Measurements from ENCODE around the gene ISG20.

ISG20 gene

GRCh38 chr15:88619796-88620195 is 19.0 kb upstream of the ISG20 start:
- in situ Hi-C loops (cut with MboI; ENCODE audit: low pct_unique_long_range_greater_than_20kb, low sequenced_read_pairs, unreplicated experiment) = loop anchor here (10.0 kb wide), 1 partner anchor 155 kb away; the partner anchor contains the start of genes MRPL46 and MRPS11
- no peak for TF ChIP-seq CTCF (IDR thresholded peaks at IDR 0.05; ENCODE audit: extremely low read depth, insufficient read depth, missing control alignments)
- no peak for DNase-seq (ENCODE audit: low spot score)

- in situ Hi-C loops (cut with MboI; ENCODE audit: low pct_unique_long_range_greater_than_20kb, low sequenced_read_pairs, unreplicated experiment) = loop anchor here (10.0 kb wide), 1 partner anchor 156 kb away; the partner anchor contains the start of genes MRPL46 and MRPS11
- no peak for TF ChIP-seq CTCF (IDR thresholded peaks at IDR 0.05; ENCODE audit: extremely low read depth, insufficient read depth, missing control alignments)
- peak; percentile 97 for DNase-seq (ENCODE audit: low spot score)
Measured at GRCh38 chr15:88620995-88621772, 17.6 kb upstream of the ISG20 start, which contains the start of gene AEN. AEN (plus strand) TSS chr15:88621340; CDS start chr15:88626210, 4,870 bp downstream.

- in situ Hi-C loops (cut with MboI; ENCODE audit: low pct_unique_long_range_greater_than_20kb, low sequenced_read_pairs, unreplicated experiment) = loop anchor here (10.0 kb wide), 1 partner anchor 157 kb away; the partner anchor contains the start of genes MRPL46 and MRPS11
- DNase-seq (ENCODE audit: low spot score) = peak; percentile 70
- no peak for TF ChIP-seq CTCF (IDR thresholded peaks at IDR 0.05; ENCODE audit: extremely low read depth, insufficient read depth, missing control alignments)
Measured at GRCh38 chr15:88621789-88622604, 16.8 kb upstream of the ISG20 start.

GRCh38 chr15:88622605-88622975 is 16.2 kb upstream of the ISG20 start:
- no peak for DNase-seq (ENCODE audit: low spot score)
- TF ChIP-seq CTCF (IDR thresholded peaks at IDR 0.05; ENCODE audit: extremely low read depth, insufficient read depth, missing control alignments) = no peak
- in situ Hi-C loops (cut with MboI; ENCODE audit: low pct_unique_long_range_greater_than_20kb, low sequenced_read_pairs, unreplicated experiment) = loop anchor here (10.0 kb wide), 1 partner anchor 158 kb away; the partner anchor contains the start of genes MRPL46 and MRPS11

GRCh38 chr15:88623061-88623460 is 15.8 kb upstream of the ISG20 start:
- TF ChIP-seq CTCF (IDR thresholded peaks at IDR 0.05; ENCODE audit: extremely low read depth, insufficient read depth, missing control alignments) = no peak
- no peak for DNase-seq (ENCODE audit: low spot score)
- in situ Hi-C loops (cut with MboI; ENCODE audit: low pct_unique_long_range_greater_than_20kb, low sequenced_read_pairs, unreplicated experiment) = loop anchor here (10.0 kb wide), 1 partner anchor 158 kb away; the partner anchor contains the start of genes MRPL46 and MRPS11

- no peak for TF ChIP-seq CTCF (IDR thresholded peaks at IDR 0.05; ENCODE audit: extremely low read depth, insufficient read depth, missing control alignments)
- in situ Hi-C loops (cut with MboI; ENCODE audit: low pct_unique_long_range_greater_than_20kb, low sequenced_read_pairs, unreplicated experiment) = loop anchor here (10.0 kb wide), 1 partner anchor 159 kb away; the partner anchor contains the start of genes MRPL46 and MRPS11
- DNase-seq (ENCODE audit: low spot score) = no peak
Measured at GRCh38 chr15:88623632-88624031, 15.2 kb upstream of the ISG20 start.
